ENCODE results near the gene DENND5B.

GRCh38 chr12:31386364-31386777 lies 204.6 kb downstream of the DENND5B start:
- no peak for TF ChIP-seq CTCF (conservative IDR thresholded peaks at IDR 0.05)
- TF ChIP-seq EZH2 (IDR thresholded peaks at IDR 0.05; ENCODE audit: low read depth) = no peak
